Calu3 (cell line): ENCODE data around the gene ELF4. TPM values are rescaled to one million over a fixed set of nuclear protein-coding genes. Genes with fewer than 3 reads are reported as not detected.

ENCODE experiments used
- BruUV-seq: library from RNA; stranded (reverse); fragments of 400-500 nt; replicated peaks from 2 replicates; lab custom pipeline; 2021; lab: Mats Ljungman, UMichigan
- CTCF ChIA-PET: fragments of 300-600 bp; sonication (Branson Sonifier 250); formaldehyde crosslinking; loops from one replicate; lab custom pipeline; 2022; ENCODE audit warnings: antibody characterized with exemption; lab: Charles Lee
- DNase-seq: peaks from one replicate; pipeline ENCODE4 v3.0.0; 2022
- H3K27ac Mint-ChIP-seq: one replicate; pipeline ENCODE4 v1.8.0; 2022; ENCODE audit warnings: mixed read lengths; ENCODE audit not compliant: unreplicated experiment
- H3K27me3 Mint-ChIP-seq: one replicate; pipeline ENCODE4 v1.8.0; 2022; ENCODE audit warnings: mixed read lengths; ENCODE audit not compliant: unreplicated experiment
- H3K36me3 Mint-ChIP-seq: one replicate; pipeline ENCODE4 v1.8.0; 2022; ENCODE audit warnings: mild to moderate bottlenecking, moderate library complexity, mixed read lengths; ENCODE audit not compliant: insufficient read depth, unreplicated experiment
- H3K4me1 Mint-ChIP-seq: one replicate; pipeline ENCODE4 v1.8.0; 2022; ENCODE audit warnings: mild to moderate bottlenecking, low read depth, mixed read lengths; ENCODE audit not compliant: unreplicated experiment
- H3K4me3 Mint-ChIP-seq: one replicate; pipeline ENCODE4 v1.8.0; 2022; ENCODE audit warnings: mild to moderate bottlenecking, low read depth, moderate library complexity, mixed read lengths; ENCODE audit not compliant: unreplicated experiment
- H3K9me3 Mint-ChIP-seq: one replicate; pipeline ENCODE4 v1.8.0; 2022; ENCODE audit warnings: low read depth, mixed read lengths; ENCODE audit not compliant: unreplicated experiment
- intact Hi-C: fragments of 100-400 bp; cut with micrococcal nuclease; formaldehyde crosslinking; loops from one replicate; pipeline ENCODE4 v1.10.0; 2022; ENCODE audit not compliant: unreplicated experiment
- total RNA-seq: library from RNA; stranded (reverse); gene quantifications from 2 replicates; pipeline ENCODE4 v1.2.3, GENCODE V29; 2022
- TF ChIP-seq, protein P1 (sequence below): fragments of 200-600 bp; IDR thresholded peaks from one replicate; pipeline ENCODE4 v1.8.0; 2022; ENCODE audit warnings: antibody characterized with exemption; ENCODE audit not compliant: unreplicated experiment

ELF4 gene
- total RNA-seq, 1 experiment from 2014 or later, result 21.0 TPM

DNA sequence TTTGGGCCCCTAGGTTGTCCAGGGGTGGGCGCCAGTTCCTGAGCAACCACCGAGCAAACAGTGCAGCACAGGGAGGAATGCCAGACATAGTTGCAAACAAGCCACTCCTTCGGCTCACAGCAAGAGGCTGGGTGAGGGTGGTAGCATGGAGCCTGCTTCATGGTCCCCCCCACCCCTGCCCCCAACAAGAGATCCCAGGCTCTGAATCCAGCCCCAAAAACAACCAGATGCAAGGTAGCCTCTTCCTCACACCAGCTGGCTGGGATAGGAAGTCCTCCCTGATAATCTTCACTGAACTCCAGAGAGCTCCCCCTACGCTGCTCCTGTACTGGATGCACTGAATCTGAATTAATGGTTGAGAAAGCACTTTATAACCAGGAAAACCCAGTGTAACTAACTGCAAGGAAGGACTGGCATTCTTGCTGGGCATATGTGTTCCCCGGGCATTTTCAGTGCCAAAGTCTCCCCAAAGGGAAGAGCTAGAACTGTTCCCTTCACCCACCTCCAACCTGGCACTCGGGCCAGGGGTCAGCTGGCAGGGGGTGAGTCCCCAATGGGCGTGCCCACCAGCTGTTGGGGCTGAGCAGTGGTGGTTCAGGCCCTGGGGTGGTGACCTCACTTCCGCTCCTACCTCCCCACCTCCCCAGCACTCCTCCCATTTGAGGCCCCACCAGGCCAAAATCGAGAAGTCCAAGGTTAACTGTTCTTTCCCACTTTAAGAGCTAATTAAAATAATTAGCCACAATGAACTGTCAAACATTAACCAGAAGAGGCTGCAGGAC, 1.5 kb downstream of the ELF4 start:
- no peaks in the 10 kb centered on the region for H3K9me3 Mint-ChIP-seq
- H3K4me1 Mint-ChIP-seq, result peaks cover 57% of the 10 kb centered on the region
- CTCF ChIA-PET, result interaction anchor here (0.7 kb wide), 1 partner anchor 17 kb away, joined by 4 read pairs; no protein-coding TSS in a partner anchor
- TF ChIP-seq, protein P1, sequence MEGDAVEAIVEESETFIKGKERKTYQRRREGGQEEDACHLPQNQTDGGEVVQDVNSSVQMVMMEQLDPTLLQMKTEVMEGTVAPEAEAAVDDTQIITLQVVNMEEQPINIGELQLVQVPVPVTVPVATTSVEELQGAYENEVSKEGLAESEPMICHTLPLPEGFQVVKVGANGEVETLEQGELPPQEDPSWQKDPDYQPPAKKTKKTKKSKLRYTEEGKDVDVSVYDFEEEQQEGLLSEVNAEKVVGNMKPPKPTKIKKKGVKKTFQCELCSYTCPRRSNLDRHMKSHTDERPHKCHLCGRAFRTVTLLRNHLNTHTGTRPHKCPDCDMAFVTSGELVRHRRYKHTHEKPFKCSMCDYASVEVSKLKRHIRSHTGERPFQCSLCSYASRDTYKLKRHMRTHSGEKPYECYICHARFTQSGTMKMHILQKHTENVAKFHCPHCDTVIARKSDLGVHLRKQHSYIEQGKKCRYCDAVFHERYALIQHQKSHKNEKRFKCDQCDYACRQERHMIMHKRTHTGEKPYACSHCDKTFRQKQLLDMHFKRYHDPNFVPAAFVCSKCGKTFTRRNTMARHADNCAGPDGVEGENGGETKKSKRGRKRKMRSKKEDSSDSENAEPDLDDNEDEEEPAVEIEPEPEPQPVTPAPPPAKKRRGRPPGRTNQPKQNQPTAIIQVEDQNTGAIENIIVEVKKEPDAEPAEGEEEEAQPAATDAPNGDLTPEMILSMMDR, result no peak
- intact Hi-C loops, result no loop called here
- no TSS peak for BruUV-seq
- peak overlapping the region; percentile 83 for H3K4me3 Mint-ChIP-seq
- H3K36me3 Mint-ChIP-seq, result peaks cover 28% of the 10 kb centered on the region
- DNase-seq, result peak; percentile 46
- peak overlapping the region; percentile 76 for H3K27ac Mint-ChIP-seq
- no peaks in the 10 kb centered on the region for H3K27me3 Mint-ChIP-seq

DNA sequence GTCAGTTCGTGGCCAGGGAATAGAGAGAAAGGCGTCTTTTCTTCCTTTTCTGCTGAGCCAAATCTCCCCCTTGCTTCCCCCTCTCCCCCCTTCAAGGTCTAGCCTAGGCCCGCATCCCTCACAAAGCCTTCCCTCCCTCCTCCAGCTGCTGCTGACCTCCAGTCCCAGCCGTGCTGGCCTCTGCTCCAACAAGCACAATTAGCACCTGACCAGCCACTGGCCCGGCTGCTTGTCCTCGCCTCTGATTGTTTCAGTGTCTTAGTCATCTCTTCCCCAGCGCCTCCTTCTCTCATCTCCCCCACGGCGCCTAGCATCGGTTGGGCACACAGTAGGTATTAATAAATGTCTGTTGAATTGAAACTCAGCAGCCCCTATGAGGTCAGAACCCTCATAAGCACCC, 4.2 kb downstream of the ELF4 start:
- H3K27ac Mint-ChIP-seq, result no peak overlapping the region
- TF ChIP-seq, protein P1, result no peak

DNA sequence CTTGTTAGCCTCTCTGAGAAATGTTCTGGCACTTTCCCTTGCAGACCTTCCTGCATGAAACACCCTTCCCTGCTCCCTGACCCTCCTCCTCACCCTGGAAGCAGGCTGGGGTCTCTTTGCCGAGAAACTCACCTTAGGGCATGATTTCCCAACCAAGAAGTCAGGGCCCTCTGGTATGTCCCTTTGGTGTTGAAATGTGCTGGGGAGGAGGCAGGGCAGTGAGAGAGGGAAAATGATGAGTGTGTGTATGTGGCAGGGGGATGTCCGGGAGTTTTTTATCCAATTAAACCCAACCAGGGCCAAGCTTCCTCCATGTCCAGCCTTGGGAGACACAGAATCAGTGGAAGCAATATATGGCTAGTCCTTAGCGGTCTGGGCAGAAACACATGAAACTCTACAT, 5.1 kb downstream of the ELF4 start:
- Mint-ChIP-seq H3K4me3 (no peak overlapping the region), H3K9me3 (no peaks in the 10 kb centered on the region), H3K4me1 (peaks cover 58% of the 10 kb centered on the region), H3K36me3 (peaks cover 13% of the 10 kb centered on the region), H3K27me3 (no peaks in the 10 kb centered on the region), H3K27ac (no peak overlapping the region)
- CTCF ChIA-PET, result no interaction called here
- DNase-seq, result no peak
- no TSS peak for BruUV-seq
- intact Hi-C loops, result no loop called here
- TF ChIP-seq, protein P1, result no peak

More for the DNA sequence above, 4.2 kb downstream of the ELF4 start:
- peaks cover 58% of the 10 kb centered on the region for H3K4me1 Mint-ChIP-seq
- no peaks in the 10 kb centered on the region for H3K9me3 Mint-ChIP-seq
- H3K36me3 Mint-ChIP-seq, result peaks cover 20% of the 10 kb centered on the region
- peak overlapping the region; percentile 47 for H3K4me3 Mint-ChIP-seq
- CTCF ChIA-PET, result interaction anchor here (0.6 to 1.4 kb wide), 2 partner anchors 26 to 452 kb away, joined by 3 to 11 read pairs; partner anchors contain the start of gene APLN
- intact Hi-C loops, result no loop called here
- DNase-seq, result no peak
- BruUV-seq, result no TSS peak
- no peaks in the 10 kb centered on the region for H3K27me3 Mint-ChIP-seq

DNA sequence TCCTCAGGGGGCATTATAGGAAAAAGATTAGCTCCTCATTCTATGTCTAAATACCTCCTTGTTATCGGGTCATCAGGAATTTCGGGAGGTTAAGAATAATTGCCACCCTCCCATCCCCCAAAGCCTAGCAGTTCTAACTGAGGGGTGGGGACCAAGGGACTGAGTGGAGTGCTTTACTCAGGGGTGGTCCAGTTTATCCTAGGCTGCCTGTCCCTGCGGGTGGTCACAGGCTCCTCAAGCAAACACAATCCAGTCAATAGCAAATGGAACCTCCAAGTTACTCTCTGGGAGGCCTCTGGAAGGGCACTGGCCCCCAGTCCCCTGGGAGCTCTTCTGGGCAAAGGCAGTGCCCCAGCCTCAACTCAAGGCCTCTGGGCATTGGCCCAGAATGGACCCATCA, 6.7 kb downstream of the ELF4 start:
- intact Hi-C loops, result no loop called here
- CTCF ChIA-PET, result interaction anchor here (1.0 kb wide), 1 partner anchor 15 kb away, joined by 4 read pairs; no protein-coding TSS in a partner anchor

More for the DNA sequence above, 6.7 kb downstream of the ELF4 start:
- Mint-ChIP-seq H3K9me3 (no peaks in the 10 kb centered on the region), H3K4me1 (peaks cover 49% of the 10 kb centered on the region), H3K36me3 (no peaks in the 10 kb centered on the region), H3K27me3 (no peaks in the 10 kb centered on the region), H3K27ac (no peak overlapping the region), H3K4me3 (no peak overlapping the region)
- no peak for DNase-seq
- TF ChIP-seq, protein P1, result no peak
- BruUV-seq, result no TSS peak
